Midbrain (tissue), 1 donor: ENCODE data around the gene ADAM33.

Source experiments
- DNase-seq: peaks from one replicate; lab custom pipeline; 2025; lab: John Stamatoyannopoulos, UW

Gene ADAM33

DNA sequence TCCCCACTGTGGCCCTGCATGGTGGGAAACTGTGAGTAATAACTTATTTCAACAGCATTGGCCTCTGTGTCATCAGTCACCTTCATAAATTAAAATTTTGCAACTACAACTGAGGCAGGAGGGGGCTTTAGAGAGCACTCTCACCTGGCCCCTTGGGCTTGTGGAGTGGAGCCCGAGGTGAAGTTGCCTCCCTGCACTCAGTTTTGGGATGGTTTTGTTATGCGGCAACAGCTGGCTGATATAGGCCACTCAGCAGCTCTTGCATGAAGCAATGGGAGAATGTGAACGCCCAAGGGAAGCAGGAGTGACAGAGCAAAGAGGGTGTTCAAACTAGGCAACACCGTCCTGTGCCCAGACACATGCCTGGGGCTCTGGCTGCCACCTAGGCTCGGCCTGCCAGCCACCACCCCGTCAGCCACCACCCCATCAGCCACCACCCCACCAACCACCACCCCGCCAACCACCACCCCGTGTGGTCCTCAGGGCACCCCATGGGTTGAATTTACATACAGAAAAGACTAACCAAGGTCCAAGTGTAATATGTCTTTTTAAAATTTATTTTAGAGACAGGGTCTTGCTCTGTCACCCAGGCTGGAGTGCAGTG is 14.3 kb downstream of the ADAM33 start:
- DNase-seq = no peak

DNA sequence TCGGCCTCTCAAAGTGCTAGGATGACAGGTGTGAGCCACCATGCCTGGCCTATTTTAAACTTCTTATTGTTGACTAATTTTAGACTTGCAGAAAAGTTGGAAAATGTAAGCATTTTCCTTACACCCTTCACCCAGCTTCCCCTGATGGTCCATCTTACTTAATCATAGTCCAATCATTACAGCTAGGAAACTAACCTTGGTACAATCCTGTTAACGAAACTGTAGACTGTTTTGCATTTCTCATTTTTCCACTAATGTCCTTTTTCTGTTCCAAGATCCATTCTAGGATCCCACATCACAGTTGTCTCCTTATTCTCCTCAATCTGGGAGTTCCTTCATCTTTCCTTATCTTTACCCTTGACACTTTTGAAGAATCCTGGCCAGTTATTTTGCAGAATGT is 18.0 kb downstream of the ADAM33 start:
- no peak for DNase-seq

DNA sequence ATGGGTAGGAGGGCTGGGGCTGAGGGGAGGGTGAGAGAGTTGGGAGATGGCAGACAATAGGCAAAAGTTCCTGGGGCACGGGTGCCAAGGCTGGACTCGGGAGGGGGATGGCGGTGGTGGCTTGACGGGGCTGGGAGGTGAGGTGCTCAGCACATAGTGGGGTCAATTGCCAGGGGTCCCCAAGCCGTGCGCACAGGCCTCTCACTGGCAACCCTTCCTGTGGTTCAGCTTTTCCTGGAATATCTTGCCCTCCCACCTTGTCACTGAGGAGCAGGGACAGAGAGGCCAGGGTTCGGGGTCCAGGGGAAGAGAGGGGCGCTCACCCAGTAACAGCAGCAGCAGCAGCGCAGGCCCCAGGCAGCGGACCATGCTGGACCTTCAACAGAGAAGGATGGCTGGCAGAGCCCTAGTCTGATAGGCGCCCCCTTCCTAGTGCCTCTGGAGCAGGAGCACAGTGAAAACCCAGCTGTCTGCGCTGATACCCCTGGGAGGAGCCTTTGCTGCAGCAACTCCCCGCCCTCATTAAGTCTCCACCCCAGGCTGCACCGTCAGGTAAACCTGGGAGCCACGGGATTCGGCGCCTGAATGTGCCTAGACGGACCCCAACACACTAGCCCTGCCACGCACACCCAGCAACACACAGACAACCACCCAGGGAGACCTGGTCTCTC is 18.6 kb downstream of the ADAM33 start, which contains the start of gene GFRA4:
GFRA4 (minus strand) TSS at position 369 of the 671 bp plus-strand sequence; CDS start at position 369, 0 bp downstream.
- no peak for DNase-seq

DNA sequence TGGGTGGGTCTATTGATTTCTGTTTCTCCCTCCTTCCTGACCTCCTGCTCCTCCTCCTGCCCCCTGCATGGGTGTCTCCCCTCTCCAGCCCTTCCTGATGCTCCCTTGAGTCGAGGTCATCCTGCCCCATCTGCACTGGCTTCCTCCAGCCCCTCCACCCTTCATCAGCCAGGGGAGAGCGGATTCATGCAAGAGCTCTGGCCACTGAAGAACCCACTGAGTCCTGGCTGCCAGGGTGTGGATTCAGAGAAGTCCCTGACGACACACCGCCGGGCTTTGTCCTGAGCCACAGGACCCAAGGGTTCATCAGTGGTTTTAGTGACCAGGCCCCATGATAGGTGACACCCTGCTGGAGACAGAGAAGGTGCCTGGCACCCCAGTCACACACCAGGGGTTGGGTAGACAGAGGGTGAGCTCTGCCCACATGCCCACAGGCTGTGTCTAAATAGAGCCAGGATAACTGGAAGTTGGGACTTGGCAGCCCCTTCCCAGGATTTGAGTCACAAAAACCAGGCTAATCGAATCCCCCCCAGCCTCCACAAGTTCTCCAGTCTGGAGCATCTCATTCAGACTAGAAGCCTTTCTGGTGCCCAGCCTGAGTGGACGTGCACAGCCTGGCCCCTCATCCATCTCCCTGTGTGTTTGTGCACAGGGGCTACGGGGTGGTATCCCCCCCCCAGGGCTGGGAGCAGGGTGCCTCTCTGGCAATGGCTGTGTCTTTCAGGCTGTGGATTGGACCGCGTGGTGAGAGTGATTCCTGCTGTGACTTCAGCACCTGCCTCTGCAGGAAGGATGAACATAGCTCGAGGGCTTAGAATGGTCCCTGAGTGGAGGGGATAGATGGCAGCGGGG is 19.8 kb downstream of the ADAM33 start:
- DNase-seq = no peak

DNA sequence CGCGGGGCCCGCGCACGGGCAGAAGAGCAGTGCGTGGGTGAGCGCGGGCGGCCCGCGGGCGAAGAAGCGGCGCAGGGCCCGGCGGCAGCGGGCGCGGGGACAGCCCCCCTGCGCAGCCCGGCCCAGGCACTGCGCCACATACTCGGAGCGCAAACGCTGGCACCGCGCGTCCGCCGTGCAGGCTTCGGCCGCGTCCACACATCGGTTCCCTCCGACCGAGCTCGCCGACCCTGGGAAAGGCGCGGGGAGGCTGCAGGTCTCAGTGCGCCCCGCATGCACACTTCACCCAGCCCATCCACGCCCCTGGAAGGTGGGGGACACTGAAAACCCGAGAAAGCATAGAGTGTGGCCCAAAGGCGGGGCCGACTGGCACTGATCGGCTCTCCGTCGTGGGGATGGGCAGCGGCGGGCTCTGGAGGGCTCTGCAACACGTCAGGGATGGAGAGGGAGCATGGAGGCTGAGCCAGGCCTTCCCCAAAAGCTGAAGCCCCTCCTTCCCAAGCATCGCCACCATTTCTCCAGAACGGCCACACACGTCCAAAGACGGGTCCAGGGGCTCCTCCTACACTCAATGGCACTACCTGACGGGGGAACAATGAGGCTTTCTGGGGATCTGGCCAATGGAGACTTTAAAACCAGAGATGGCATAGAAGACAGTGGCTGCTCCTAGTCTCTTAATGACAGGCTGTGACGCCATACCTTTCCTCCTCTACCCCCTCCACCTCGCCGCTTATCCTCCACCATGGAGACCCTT is 20.6 kb downstream of the ADAM33 start:
- no peak for DNase-seq

DNA sequence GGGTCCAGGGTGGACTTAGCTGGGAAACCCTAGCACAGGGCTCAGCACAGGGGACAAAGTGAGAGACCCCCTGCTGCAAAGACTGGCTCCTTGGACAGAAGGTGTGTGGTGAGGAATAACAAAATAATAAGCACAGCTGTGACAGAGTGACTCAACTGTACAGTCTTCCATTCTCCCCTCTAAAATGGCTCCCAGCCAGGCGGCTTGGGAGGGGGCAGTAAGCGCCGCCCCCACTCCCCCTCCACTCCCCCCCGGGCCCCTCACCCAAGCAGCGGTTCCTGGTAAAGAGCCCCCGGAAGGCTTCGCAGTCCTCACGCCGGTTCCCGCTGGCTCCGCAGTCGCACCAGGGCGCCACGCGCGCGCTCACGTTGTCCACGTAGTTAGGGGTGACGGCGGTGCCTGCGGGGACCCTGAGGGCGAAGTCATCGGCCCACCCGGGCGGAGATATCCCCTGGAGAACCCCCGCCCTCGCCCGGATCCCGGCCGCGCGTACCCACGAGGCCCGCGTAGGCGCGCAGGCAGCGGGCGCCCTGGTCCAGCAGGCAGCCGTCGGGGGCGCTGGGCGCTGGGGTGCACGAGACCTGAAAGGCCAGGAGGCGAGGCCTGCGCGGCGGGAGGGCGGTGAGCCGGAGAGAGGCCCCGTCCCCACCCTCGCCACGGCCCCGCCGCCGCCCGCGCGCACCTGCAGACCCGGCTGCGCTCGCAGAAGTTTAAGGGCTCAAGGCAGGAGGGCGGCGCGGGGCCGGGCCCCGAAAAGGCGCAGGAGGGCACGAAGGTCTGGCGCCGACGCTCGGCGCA is 21.3 kb downstream of the ADAM33 start:
- no peak for DNase-seq

DNA sequence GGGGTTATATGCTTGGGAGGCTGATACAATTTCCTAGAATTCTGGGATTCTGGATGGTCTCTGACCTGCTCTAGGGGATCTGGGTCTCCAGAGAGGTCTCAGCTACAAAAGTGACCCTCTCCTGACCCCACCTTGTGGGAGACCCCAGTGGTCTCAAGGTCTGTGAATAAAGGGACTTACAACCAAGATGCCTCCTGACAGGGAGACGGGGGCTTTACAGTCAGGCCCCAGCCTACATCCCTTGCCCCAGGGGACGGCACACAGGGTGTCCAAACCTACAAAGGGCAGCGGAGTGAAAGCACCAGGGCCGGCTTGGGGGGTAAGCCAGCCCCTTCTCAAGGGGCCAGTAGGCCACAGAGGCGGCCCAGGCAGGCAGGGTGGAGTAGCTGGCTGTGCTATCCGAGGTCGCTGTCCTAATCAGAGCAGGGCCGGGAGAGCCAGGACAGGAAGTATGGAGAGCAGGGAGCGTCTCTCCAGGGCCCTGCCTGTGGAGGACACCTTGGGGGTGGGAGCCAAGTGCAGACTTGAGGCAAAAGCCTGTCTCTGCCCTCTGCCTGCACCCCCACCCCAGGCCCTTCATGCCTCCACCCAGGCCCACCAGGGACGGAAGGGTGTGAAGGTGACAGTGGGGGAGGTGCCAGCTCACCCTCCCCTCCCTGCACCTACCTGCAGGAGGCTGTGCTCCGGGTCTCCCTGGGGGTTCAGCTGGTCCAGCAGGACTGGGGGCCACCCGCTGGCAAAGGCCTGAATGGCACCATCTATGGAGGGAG is 22.1 kb downstream of the ADAM33 start:
- DNase-seq = no peak

DNA sequence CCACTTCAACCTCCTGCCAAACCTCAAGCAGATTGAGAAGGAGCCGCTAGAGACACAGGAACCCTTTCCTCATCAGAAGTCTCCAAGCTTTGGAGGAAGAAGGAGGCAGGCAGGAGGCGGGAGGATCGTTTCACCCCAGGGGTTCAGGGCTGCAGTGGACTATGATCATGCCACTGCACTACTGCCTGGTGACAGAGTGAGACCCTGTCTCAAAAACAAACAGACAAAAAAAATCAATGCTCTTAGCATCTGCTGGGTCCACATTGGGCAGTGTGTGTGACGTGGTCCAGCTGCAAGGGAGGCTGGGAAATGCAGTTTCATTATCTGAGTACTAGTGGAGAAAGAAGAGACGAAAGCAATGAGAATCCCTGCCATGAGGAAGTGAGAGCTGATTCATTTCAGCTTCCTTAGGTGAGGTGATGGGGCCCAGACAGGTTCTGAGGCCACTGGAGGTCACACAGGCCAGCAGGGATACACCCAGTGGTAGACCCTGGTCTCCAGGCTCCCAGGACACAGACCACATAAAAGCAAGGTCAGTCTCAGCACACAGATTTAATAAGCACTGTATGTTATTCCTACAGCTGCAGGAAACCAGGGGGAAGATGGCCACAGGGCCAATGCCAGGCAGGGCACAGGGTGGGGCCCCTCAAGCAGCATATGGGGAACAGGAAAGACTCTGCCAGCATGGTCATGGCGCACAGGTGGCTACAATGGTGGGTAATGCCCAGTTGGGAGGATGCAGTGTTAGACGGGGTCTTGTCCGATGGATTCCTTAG is 22.9 kb downstream of the ADAM33 start:
- DNase-seq = no peak

DNA sequence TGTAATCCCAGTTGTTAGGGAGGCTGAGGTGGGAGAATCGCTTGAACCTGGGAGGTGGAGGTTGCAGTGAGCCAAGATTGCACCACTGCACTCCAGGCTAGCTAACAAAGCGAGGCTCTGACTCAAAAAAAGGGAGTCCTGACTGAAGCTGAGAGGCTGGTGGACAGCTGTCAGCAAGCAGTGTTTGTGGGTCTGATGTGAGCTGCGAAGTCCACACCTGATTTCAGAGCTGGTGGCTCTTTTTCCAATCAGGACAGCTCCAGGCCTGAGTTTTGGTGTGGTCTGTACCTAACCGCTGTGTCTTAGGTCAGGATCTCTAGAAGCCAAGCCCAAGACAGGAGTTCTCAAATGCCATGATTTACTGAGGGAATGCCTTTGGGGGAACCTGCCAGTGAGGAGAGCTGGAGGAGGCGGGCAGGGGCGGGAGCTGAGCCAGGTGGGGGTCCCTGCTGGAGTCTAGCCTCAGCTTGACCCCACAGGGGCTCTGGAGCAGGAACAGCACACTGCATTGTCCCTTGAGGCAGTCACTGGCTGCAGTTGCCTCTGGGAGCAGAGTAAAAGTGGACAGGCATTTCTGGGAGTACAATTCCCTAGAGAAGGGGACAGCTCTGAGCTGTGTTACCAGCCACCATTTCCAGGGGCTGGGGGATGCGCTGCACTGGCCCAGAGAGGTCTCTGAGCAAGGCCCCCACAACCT is 23.6 kb downstream of the ADAM33 start:
- no peak for DNase-seq

DNA sequence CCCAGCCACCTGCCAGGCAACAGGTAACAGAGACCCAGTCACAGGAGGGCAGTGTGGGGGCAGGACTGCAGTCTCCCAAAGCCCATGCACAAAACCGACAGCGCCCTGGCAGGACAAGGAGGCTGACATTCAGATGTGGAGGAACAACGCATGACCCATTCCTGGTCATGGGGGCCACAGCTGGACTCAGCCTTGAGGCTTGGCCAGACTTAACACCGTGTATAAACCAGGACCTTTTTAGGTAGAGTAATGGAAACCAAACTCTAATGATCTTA is 26.7 kb downstream of the ADAM33 start:
- DNase-seq = no peak

DNA sequence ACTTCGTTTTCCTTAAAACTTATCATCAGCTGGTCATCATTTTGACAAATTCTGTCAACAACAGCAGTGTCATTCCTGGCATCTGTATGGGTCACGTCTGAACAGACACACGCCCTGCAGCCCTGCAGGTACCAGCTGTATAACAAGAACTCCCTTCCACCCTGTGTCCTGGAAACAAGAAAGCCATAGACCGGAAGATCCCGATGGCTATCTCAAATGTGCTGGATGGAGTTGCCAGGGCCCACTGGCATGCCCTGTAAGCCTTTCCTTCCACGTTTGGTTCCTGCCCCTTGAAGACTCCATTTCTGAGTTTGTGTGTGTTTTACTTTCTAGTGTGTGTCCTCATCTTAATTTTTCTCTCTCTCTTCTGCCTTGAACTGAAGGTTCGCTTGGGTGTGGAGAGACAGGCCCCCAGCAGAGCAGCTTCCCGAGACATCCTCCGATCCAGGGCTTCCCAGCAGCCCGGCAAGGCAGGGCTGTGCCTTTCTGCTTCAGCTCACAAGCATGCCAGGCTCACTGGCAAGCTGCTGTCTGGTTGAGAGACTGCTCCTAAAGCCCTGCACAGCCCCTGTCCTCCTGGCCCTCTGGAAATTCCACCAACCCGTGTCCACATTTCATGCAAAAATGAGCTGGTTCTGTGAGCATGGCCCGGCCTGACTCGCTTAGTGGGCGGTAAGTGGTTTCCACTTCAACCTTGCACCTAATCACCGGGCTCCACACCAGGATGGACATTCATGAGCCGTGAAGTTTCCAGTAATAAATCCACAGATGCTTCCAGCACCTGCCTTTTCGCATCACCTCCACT is 27.3 kb downstream of the ADAM33 start:
- no peak for DNase-seq

DNA sequence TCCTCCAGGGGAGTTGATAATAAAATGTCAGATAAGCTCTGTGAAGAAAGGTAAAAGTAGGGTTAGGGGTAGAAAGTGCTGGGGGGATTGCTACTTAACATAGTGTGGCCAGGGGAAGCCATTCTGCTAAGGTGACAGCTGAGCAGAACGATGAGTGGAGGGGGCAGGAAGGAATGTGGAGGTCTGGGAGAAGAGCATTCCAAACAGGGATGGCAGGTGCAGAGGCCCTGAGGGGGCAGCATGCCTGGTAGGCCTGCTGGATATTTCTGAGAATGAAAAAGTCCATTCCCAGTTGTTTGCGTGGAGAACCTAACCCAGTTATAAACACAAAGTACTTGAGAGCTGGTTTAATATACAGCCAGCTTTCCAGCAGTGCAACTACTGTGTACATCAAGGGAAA is 27.9 kb downstream of the ADAM33 start:
- DNase-seq = no peak

DNA sequence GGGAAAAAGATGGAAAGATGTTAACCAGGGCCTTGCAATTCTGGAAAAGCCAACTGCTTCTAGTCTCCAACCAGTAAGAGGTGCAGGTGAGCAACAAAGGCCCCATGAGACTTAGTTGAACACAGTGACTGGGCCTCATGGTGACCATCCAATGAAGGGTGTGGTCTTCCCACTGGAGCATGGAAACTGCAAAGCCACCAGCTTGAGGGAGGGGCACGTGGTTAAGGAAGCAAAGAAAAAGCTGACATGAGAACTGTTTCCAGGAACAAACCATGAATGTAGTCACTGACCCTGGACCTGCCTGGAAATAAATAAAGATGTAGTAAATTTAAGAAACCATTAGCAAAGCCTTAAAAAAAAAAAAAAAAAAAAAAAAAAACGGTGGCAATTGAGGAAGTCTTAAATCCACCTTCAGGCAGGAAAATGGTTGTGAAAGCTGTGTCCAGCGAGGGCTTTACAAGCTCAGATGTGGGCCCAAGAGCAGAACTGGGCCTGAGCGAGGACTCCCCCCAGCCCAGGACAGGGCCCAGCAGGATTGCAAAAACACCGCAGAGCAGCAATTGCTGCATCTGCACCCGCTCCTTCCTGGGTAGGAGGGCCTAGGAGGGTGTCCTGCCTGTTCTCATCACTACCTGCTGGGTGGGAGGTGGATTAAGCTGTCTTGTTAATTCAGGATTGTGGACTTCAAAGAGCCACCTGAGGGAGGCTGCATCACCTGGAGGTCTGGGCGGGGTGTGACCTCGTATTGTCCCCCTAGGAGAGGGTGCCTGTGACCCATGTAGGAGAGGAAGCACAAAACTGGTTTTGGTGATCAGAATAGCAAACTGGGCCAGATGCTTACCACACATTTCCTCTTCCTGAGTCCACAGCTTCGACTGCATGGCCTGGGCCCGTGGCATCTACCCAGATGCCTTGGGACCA is 28.9 kb downstream of the ADAM33 start:
- DNase-seq = no peak

DNA sequence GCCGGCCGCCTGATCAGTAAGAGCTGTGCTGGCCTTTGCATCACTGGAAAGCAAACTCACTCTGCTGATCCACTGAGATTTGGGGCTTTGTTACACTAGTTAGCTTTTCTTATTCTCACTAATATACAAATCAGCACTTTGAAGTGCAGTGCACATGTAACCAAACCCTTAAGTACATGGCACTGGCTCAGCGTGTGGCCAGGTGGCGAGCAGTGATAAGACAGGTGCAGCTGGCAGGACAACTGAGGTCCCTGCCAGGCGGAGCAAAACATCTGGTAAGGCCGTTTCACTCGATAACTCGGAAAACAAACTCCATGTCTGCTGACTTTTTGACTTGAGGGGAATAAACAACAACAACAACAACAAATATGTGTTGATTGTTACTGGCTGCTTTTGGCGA is 29.6 kb downstream of the ADAM33 start:
- no peak for DNase-seq

DNA sequence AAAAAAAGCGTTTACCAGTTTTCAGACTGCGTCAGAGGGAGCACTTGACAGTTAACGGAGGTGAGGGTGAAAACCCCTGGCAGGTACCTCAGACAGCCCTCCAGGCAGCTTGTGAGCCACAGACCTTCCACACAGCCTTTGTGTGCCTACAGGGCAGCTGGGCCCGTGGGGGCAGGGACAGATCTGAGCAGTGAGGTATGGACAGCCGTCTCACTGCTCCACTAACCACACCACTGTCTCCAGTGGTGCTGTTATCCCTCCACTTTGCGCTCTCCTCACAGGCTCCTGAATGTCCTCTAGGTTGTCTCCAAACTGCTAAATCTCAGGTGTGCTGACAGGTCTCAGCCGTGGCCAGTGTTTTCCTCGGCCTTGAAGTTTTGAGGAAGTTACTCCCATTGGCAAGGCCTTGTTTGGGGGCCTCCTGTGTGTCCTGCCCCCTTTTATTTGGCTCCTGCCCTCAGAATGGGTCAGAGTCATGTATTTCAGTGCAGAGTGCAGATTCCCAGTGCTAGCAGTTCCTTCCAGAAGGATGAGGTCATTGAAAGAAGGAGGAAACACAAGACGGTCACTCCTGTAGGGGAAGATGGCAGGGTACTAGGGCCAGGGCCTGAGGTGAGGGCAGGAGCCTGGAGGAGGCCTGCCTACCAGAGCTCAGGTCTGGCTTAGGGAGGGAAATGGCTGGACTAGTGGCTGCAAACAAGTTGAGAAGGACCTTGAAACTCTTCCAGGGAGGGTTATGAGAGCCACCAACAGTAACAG is 30.4 kb downstream of the ADAM33 start:
- no peak for DNase-seq

DNA sequence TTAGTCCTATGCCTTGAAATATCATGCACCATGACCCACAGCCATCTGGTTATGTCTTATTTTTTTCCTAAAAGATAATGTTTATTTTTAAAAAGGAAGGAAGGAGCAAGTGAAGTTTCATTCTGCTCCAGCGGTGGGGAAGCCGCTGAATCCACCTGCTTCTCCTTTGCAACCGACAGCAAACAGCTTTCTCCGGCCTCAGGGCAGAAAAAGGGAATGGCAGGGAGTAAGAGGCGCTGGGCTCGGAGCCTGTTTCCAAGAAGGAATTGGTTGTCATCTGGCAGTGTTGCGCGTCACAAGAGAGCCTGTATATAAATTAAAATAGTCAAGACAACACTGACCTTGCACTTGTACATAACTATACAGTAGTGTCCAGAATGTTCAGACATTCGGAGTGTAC is 32.9 kb downstream of the ADAM33 start:
- DNase-seq = no peak

DNA sequence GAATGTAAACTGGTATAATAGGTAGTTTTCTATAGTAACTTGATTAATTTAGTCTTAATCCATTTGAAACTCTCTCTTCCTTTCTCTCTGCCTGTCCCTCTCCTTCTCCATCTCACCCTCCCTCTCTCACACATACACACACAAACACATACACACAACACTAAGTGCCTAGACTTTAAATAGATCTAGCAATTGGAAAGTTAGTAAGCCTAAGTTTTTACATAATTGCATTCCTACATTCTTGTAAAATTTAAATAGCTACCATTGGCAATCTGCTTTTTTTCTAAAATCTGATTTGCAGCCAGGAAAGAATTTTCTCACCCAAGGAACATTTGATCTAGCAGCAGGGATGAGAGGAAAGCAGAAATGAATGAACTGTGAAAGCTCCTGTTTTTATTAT is 34.3 kb downstream of the ADAM33 start:
- no peak for DNase-seq
